ENCODE measurements around the gene ZNF215.

The ZNF215 gene

GRCh38 chr11:6894097-6894496, 32.1 kb upstream of the ZNF215 start:
- no peak overlapping the region for H3K9ac ChIP-seq (ENCODE audit: low read depth, low read length, poor library complexity, severe bottlenecking)
- no peaks in the 10 kb centered on the region for H3K79me2 ChIP-seq (ENCODE audit: insufficient read depth, low read length)
- no peaks in the 10 kb centered on the region for H3K9me3 ChIP-seq (ENCODE audit: insufficient read depth, low read depth, low read length)
- no peak overlapping the region for H3K4me2 ChIP-seq (ENCODE audit: low read depth, low read length, poor library complexity, severe bottlenecking)
- H3K27me3 ChIP-seq (ENCODE audit: insufficient read depth, low read length, poor library complexity, severe bottlenecking): no peaks in the 10 kb centered on the region
- no peak overlapping the region for H3K4me3 ChIP-seq (ENCODE audit: low read length, poor library complexity, severe bottlenecking)
- TF ChIP-seq EZH2phosphoT487 (IDR thresholded peaks at IDR 0.05; ENCODE audit: borderline replicate concordance) (no peak), CTCF (conservative IDR thresholded peaks at IDR 0.05; ENCODE audit: low read length) (no peak)
- H2AFZ ChIP-seq (ENCODE audit: low read length): no peak overlapping the region
- no peaks in the 10 kb centered on the region for H3K36me3 ChIP-seq (ENCODE audit: insufficient read depth, low read length)
- no peaks in the 10 kb centered on the region for H4K20me1 ChIP-seq (ENCODE audit: insufficient read depth, low read length, poor library complexity, severe bottlenecking)
- no peaks in the 10 kb centered on the region for H3K9me2 ChIP-seq (replicated peaks; ENCODE audit: low read depth, low read length)
- no peaks in the 10 kb centered on the region for H3F3A ChIP-seq (ENCODE audit: low read depth)
- H3K4me1 ChIP-seq (ENCODE audit: insufficient read depth, low read length, poor library complexity, severe bottlenecking): no peaks in the 10 kb centered on the region

GRCh38 chr11:6895010-6895409, 31.2 kb upstream of the ZNF215 start:
- Histone ChIP-seq H3K9me2 (replicated peaks; ENCODE audit: low read depth, low read length) (no peaks in the 10 kb centered on the region), H3K27me3 (ENCODE audit: insufficient read depth, low read length, poor library complexity, severe bottlenecking) (no peaks in the 10 kb centered on the region), H3K79me2 (ENCODE audit: insufficient read depth, low read length) (no peaks in the 10 kb centered on the region), H3K4me2 (ENCODE audit: low read depth, low read length, poor library complexity, severe bottlenecking) (no peak overlapping the region), H3K9ac (ENCODE audit: low read depth, low read length, poor library complexity, severe bottlenecking) (no peak overlapping the region), H3K4me3 (ENCODE audit: low read length, poor library complexity, severe bottlenecking) (no peak overlapping the region), H3K36me3 (ENCODE audit: insufficient read depth, low read length) (no peaks in the 10 kb centered on the region), H4K20me1 (ENCODE audit: insufficient read depth, low read length, poor library complexity, severe bottlenecking) (no peaks in the 10 kb centered on the region), H2AFZ (ENCODE audit: low read length) (no peak overlapping the region), H3K4me1 (ENCODE audit: insufficient read depth, low read length, poor library complexity, severe bottlenecking) (no peaks in the 10 kb centered on the region), H3F3A (ENCODE audit: low read depth) (no peaks in the 10 kb centered on the region), H3K9me3 (ENCODE audit: insufficient read depth, low read depth, low read length) (no peaks in the 10 kb centered on the region)
- TF ChIP-seq CTCF (conservative IDR thresholded peaks at IDR 0.05; ENCODE audit: low read length) (no peak), EZH2phosphoT487 (IDR thresholded peaks at IDR 0.05; ENCODE audit: borderline replicate concordance) (no peak)

- Histone ChIP-seq H2AFZ (ENCODE audit: low read length) (no peak overlapping the region), H4K20me1 (ENCODE audit: insufficient read depth, low read length, poor library complexity, severe bottlenecking) (no peaks in the 10 kb centered on the region)
- TF ChIP-seq CTCF (conservative IDR thresholded peaks at IDR 0.05; ENCODE audit: low read length): no peak
- no peak for TF ChIP-seq EZH2phosphoT487 (IDR thresholded peaks at IDR 0.05; ENCODE audit: borderline replicate concordance)
Measured at GRCh38 chr11:6898911-6899310, 27.3 kb upstream of the ZNF215 start.

More at GRCh38 chr11:6898911-6899310, 27.3 kb upstream of the ZNF215 start:
- H3K79me2 ChIP-seq (ENCODE audit: insufficient read depth, low read length): no peaks in the 10 kb centered on the region
- H3K4me1 ChIP-seq (ENCODE audit: insufficient read depth, low read length, poor library complexity, severe bottlenecking): no peaks in the 10 kb centered on the region
- H3K9me2 ChIP-seq (replicated peaks; ENCODE audit: low read depth, low read length): no peaks in the 10 kb centered on the region
- no peak overlapping the region for H3K4me2 ChIP-seq (ENCODE audit: low read depth, low read length, poor library complexity, severe bottlenecking)
- H3K9me3 ChIP-seq (ENCODE audit: insufficient read depth, low read depth, low read length): no peaks in the 10 kb centered on the region
- H3K36me3 ChIP-seq (ENCODE audit: insufficient read depth, low read length): no peaks in the 10 kb centered on the region
- no peak overlapping the region for H3K9ac ChIP-seq (ENCODE audit: low read depth, low read length, poor library complexity, severe bottlenecking)
- H3F3A ChIP-seq (ENCODE audit: low read depth): no peaks in the 10 kb centered on the region
- no peaks in the 10 kb centered on the region for H3K27me3 ChIP-seq (ENCODE audit: insufficient read depth, low read length, poor library complexity, severe bottlenecking)
- H3K4me3 ChIP-seq (ENCODE audit: low read length, poor library complexity, severe bottlenecking): no peak overlapping the region

Data from Loucy (cell line).